KMS-11 (cell line): ENCODE results near the gene CDK5RAP2.

Experiments
- H2AFZ ChIP-seq: fragments of 200-600 bp; sonication (generic); 2 replicates; pipeline ENCODE4 v1.6.1; 2016; ENCODE audit warnings: antibody characterized with exemption, mixed run types, low read depth
- H3K27ac ChIP-seq: fragments of 200-600 bp; sonication (generic); 2 replicates; pipeline ENCODE4 v1.6.1; 2016; ENCODE audit warnings: mild to moderate bottlenecking, mixed run types
- H3K27me3 ChIP-seq: fragments of 200-600 bp; sonication (generic); 2 replicates; pipeline ENCODE4 v1.6.1; 2017; ENCODE audit warnings: mild to moderate bottlenecking, low read depth, mixed run types, moderate library complexity; ENCODE audit not compliant: insufficient read depth
- H3K36me3 ChIP-seq: fragments of 200-600 bp; sonication (generic); 2 replicates; pipeline ENCODE4 v1.6.1; 2017; ENCODE audit warnings: mild to moderate bottlenecking, mixed run types; ENCODE audit not compliant: insufficient read depth
- H3K4me1 ChIP-seq: fragments of 200-600 bp; sonication (generic); 2 replicates; pipeline ENCODE4 v1.6.1; 2016; ENCODE audit warnings: mild to moderate bottlenecking, low read depth, mixed run types; ENCODE audit not compliant: poor library complexity, severe bottlenecking
- H3K4me2 ChIP-seq: fragments of 200-600 bp; sonication (generic); 2 replicates; pipeline ENCODE4 v1.7.0; 2016; ENCODE audit warnings: mild to moderate bottlenecking, mixed run types
- H3K4me3 ChIP-seq: fragments of 200-600 bp; sonication (generic); IDR thresholded peaks from 2 replicates; pipeline ENCODE4 v1.6.1; 2017; ENCODE audit warnings: low read depth, low read length, mixed read lengths; ENCODE audit not compliant: insufficient read depth
- H3K79me2 ChIP-seq: fragments of 200-600 bp; sonication (generic); 2 replicates; pipeline ENCODE4 v1.6.1; 2016; ENCODE audit warnings: low read depth, mixed run types; ENCODE audit not compliant: insufficient read depth
- H3K9ac ChIP-seq: fragments of 200-600 bp; sonication (generic); 2 replicates; pipeline ENCODE4 v1.6.1; 2016; ENCODE audit warnings: mild to moderate bottlenecking, mixed run types
- H4K20me1 ChIP-seq: fragments of 200-600 bp; sonication (generic); 2 replicates; pipeline ENCODE4 v1.6.1; 2016; ENCODE audit warnings: mild to moderate bottlenecking, mixed run types; ENCODE audit not compliant: insufficient read depth
- CTCF ChIP-seq: fragments of 200-600 bp; sonication (generic); conservative IDR thresholded peaks from 2 replicates; pipeline ENCODE4 v1.6.1; 2017; ENCODE audit warnings: low read depth, mild to moderate bottlenecking, antibody characterized with exemption, low read length, moderate library complexity, mixed read lengths

Gene CDK5RAP2

GRCh38 chr9:120431268-120431667 lies 148.7 kb downstream of the CDK5RAP2 start:
- Histone ChIP-seq H3K36me3 (no peaks in the 10 kb centered on the region), H3K4me3 (no peak overlapping the region), H3K79me2 (no peaks in the 10 kb centered on the region), H3K27me3 (no peaks in the 10 kb centered on the region), H3K9ac (no peak overlapping the region), H4K20me1 (no peaks in the 10 kb centered on the region), H3K27ac (no peak overlapping the region), H3K4me1 (no peaks in the 10 kb centered on the region), H2AFZ (no peak overlapping the region), H3K4me2 (no peak overlapping the region)
- no peak for TF ChIP-seq CTCF

GRCh38 chr9:120424248-120424647 lies 155.7 kb downstream of the CDK5RAP2 start:
- Histone ChIP-seq H3K27me3 (no peaks in the 10 kb centered on the region), H3K36me3 (no peaks in the 10 kb centered on the region; the same call in 1 of the 2 replicates), H3K27ac (no peak overlapping the region), H2AFZ (no peak overlapping the region), H3K4me2 (no peak overlapping the region), H3K9ac (no peak overlapping the region), H3K4me3 (no peak overlapping the region), H4K20me1 (no peaks in the 10 kb centered on the region), H3K4me1 (no peaks in the 10 kb centered on the region), H3K79me2 (no peaks in the 10 kb centered on the region)
- TF ChIP-seq CTCF = no peak

GRCh38 chr9:120423812-120424211 lies 156.2 kb downstream of the CDK5RAP2 start:
- no peak overlapping the region for H3K4me2 ChIP-seq
- no peak overlapping the region for H3K9ac ChIP-seq
- no peak overlapping the region for H3K27ac ChIP-seq
- no peak overlapping the region for H3K4me3 ChIP-seq
- no peak overlapping the region for H2AFZ ChIP-seq
- no peaks in the 10 kb centered on the region for H3K79me2 ChIP-seq
- H4K20me1 ChIP-seq = no peaks in the 10 kb centered on the region
- no peaks in the 10 kb centered on the region for H3K4me1 ChIP-seq
- TF ChIP-seq CTCF = no peak
- H3K36me3 ChIP-seq = no peaks in the 10 kb centered on the region; the same call in 1 of the 2 replicates
- no peaks in the 10 kb centered on the region for H3K27me3 ChIP-seq

GRCh38 chr9:120421977-120422376 lies 158.0 kb downstream of the CDK5RAP2 start:
- H3K4me2 ChIP-seq = no peak overlapping the region
- TF ChIP-seq CTCF = no peak
- H3K36me3 ChIP-seq = no peaks in the 10 kb centered on the region; the same call in 1 of the 2 replicates
- H3K27me3 ChIP-seq = no peaks in the 10 kb centered on the region
- no peak overlapping the region for H3K4me3 ChIP-seq
- no peaks in the 10 kb centered on the region for H4K20me1 ChIP-seq
- no peaks in the 10 kb centered on the region for H3K4me1 ChIP-seq
- H3K79me2 ChIP-seq = no peaks in the 10 kb centered on the region
- H3K27ac ChIP-seq = no peak overlapping the region
- H2AFZ ChIP-seq = no peak overlapping the region
- no peak overlapping the region for H3K9ac ChIP-seq
